UCSD-AML1 (cell line): ENCODE results near the gene SP3.
A peak's percentile ranks its signal among the peaks of the same experiment; 100 is the strongest.

Source experiments
- DNase-seq: peaks from one replicate; lab custom pipeline; 2025; ENCODE audit not compliant: unreplicated experiment; lab: John Stamatoyannopoulos, UW

Gene SP3

GRCh38 chr2:173965372-173966025 is at the start of gene SP3:
TSS of gene SP3 (minus strand) at chr2:173965373. CDS start at chr2:173965171, 202 bp downstream.
- peak; percentile 95 for DNase-seq

GRCh38 chr2:174014699-174015070 is 49.5 kb upstream of the SP3 start:
- DNase-seq, result no peak

GRCh38 chr2:174014011-174014698 is 49.0 kb upstream of the SP3 start:
- DNase-seq, result no peak

GRCh38 chr2:174013315-174013751 is 48.2 kb upstream of the SP3 start:
- no peak for DNase-seq

GRCh38 chr2:174012347-174013314 is 47.5 kb upstream of the SP3 start:
- no peak for DNase-seq

GRCh38 chr2:174011796-174012195 is 46.6 kb upstream of the SP3 start:
- no peak for DNase-seq

GRCh38 chr2:174011173-174011572 is 46.0 kb upstream of the SP3 start:
- no peak for DNase-seq

- DNase-seq, result no peak
Measured at GRCh38 chr2:174009488-174010223, 44.5 kb upstream of the SP3 start.

- no peak for DNase-seq
Measured at GRCh38 chr2:174008720-174009119, 43.5 kb upstream of the SP3 start.

GRCh38 chr2:174007010-174007409 is 41.8 kb upstream of the SP3 start:
- no peak for DNase-seq

- no peak for DNase-seq
Measured at GRCh38 chr2:174005801-174006419, 40.7 kb upstream of the SP3 start.

GRCh38 chr2:174004905-174005605 is 39.9 kb upstream of the SP3 start:
- no peak for DNase-seq

GRCh38 chr2:174003720-174004695 is 38.8 kb upstream of the SP3 start:
- peak; percentile 16 for DNase-seq

- DNase-seq, result no peak
Measured at GRCh38 chr2:174002679-174003078, 37.5 kb upstream of the SP3 start.

GRCh38 chr2:174001107-174001506 is 35.9 kb upstream of the SP3 start:
- DNase-seq, result no peak

GRCh38 chr2:173999724-174000123 is 34.6 kb upstream of the SP3 start:
- no peak for DNase-seq

- DNase-seq, result no peak
Measured at GRCh38 chr2:173999272-173999671, 34.1 kb upstream of the SP3 start.

GRCh38 chr2:173998386-173998785 is 33.2 kb upstream of the SP3 start:
- DNase-seq, result no peak

GRCh38 chr2:173997753-173998152 is 32.6 kb upstream of the SP3 start:
- no peak for DNase-seq
